ENCODE measurements around the gene OBSCN.
"Not testable (repeated sequence)": the region's sequence is repeated elsewhere in the genome, so short reads cannot be mapped to it uniquely, and the experiment has no call there.

The OBSCN gene

GRCh38 chr1:228182296-228183030, 25.4 kb upstream of the OBSCN start:
- no peak for DNase-seq
- in situ Hi-C loops (cut with HindIII; ENCODE audit: low pct_ligation_motif_present, low pct_unique_long_range_greater_than_20kb, low sequenced_read_pairs) = no loop called here

- in situ Hi-C loops (cut with HindIII; ENCODE audit: low pct_ligation_motif_present, low pct_unique_long_range_greater_than_20kb, low sequenced_read_pairs) = no loop called here
- no peak for DNase-seq
These were observed 23.7 kb upstream of the OBSCN start for GRCh38 chr1:228184152-228184551.

GRCh38 chr1:228185641-228185965, 22.2 kb upstream of the OBSCN start:
- no peak for DNase-seq
- in situ Hi-C loops (cut with HindIII; ENCODE audit: low pct_ligation_motif_present, low pct_unique_long_range_greater_than_20kb, low sequenced_read_pairs) = no loop called here

GRCh38 chr1:228188249-228188648, 19.6 kb upstream of the OBSCN start:
- in situ Hi-C loops (cut with HindIII; ENCODE audit: low pct_ligation_motif_present, low pct_unique_long_range_greater_than_20kb, low sequenced_read_pairs); DNase-seq: not testable (repeated sequence)

GRCh38 chr1:228190182-228190581, 17.7 kb upstream of the OBSCN start:
- in situ Hi-C loops (cut with HindIII; ENCODE audit: low pct_ligation_motif_present, low pct_unique_long_range_greater_than_20kb, low sequenced_read_pairs) = no loop called here

GRCh38 chr1:228190778-228191177, 17.1 kb upstream of the OBSCN start:
- no peak for DNase-seq
- in situ Hi-C loops (cut with HindIII; ENCODE audit: low pct_ligation_motif_present, low pct_unique_long_range_greater_than_20kb, low sequenced_read_pairs) = no loop called here

More at GRCh38 chr1:228190182-228190581, 17.7 kb upstream of the OBSCN start:
- no peak for DNase-seq

- no peak for DNase-seq
- in situ Hi-C loops (cut with HindIII; ENCODE audit: low pct_ligation_motif_present, low pct_unique_long_range_greater_than_20kb, low sequenced_read_pairs) = no loop called here
These were observed 13.4 kb upstream of the OBSCN start for GRCh38 chr1:228194436-228194835.

- in situ Hi-C loops (cut with HindIII; ENCODE audit: low pct_ligation_motif_present, low pct_unique_long_range_greater_than_20kb, low sequenced_read_pairs) = no loop called here
- DNase-seq = no peak
These were observed 12.7 kb upstream of the OBSCN start for GRCh38 chr1:228194921-228195812.

GRCh38 chr1:228197555-228198147, 10.2 kb upstream of the OBSCN start:
- DNase-seq = no peak
- in situ Hi-C loops (cut with HindIII; ENCODE audit: low pct_ligation_motif_present, low pct_unique_long_range_greater_than_20kb, low sequenced_read_pairs) = no loop called here

GRCh38 chr1:228198977-228199590, 8.8 kb upstream of the OBSCN start:
- DNase-seq = peak; percentile 28
- in situ Hi-C loops (cut with HindIII; ENCODE audit: low pct_ligation_motif_present, low pct_unique_long_range_greater_than_20kb, low sequenced_read_pairs) = no loop called here

GRCh38 chr1:228204958-228205357, 2.9 kb upstream of the OBSCN start:
- in situ Hi-C loops (cut with HindIII; ENCODE audit: low pct_ligation_motif_present, low pct_unique_long_range_greater_than_20kb, low sequenced_read_pairs) = no loop called here
- no peak for DNase-seq

- in situ Hi-C loops (cut with HindIII; ENCODE audit: low pct_ligation_motif_present, low pct_unique_long_range_greater_than_20kb, low sequenced_read_pairs) = no loop called here
- DNase-seq = no peak
These were observed 2.1 kb upstream of the OBSCN start for GRCh38 chr1:228205526-228206436.

- in situ Hi-C loops (cut with HindIII; ENCODE audit: low pct_ligation_motif_present, low pct_unique_long_range_greater_than_20kb, low sequenced_read_pairs) = no loop called here
- DNase-seq = no peak
These were observed 1.1 kb upstream of the OBSCN start for GRCh38 chr1:228206582-228207351.

GRCh38 chr1:228207381-228207810, 448 bp upstream of the OBSCN start:
- no peak for DNase-seq
- in situ Hi-C loops (cut with HindIII; ENCODE audit: low pct_ligation_motif_present, low pct_unique_long_range_greater_than_20kb, low sequenced_read_pairs) = no loop called here

GRCh38 chr1:228208831-228209551, 1.1 kb downstream of the OBSCN start:
- DNase-seq = no peak

GRCh38 chr1:228209657-228210056, 1.8 kb downstream of the OBSCN start:
- no peak for DNase-seq
- in situ Hi-C loops (cut with HindIII; ENCODE audit: low pct_ligation_motif_present, low pct_unique_long_range_greater_than_20kb, low sequenced_read_pairs) = no loop called here

More at GRCh38 chr1:228208831-228209551, 1.1 kb downstream of the OBSCN start:
- in situ Hi-C loops (cut with HindIII; ENCODE audit: low pct_ligation_motif_present, low pct_unique_long_range_greater_than_20kb, low sequenced_read_pairs) = no loop called here
